Putamen (tissue), 1 donor: Measurements from ENCODE around the gene NTSR1.

Source experiments
- DNase-seq: peaks from one replicate; pipeline ENCODE4 v3.0.0-alpha.2; 2016; ENCODE audit warnings: low spot score

The NTSR1 gene

GRCh38 chr20:62740286-62741141, 31.9 kb downstream of the NTSR1 start:
- no peak for DNase-seq

- no peak for DNase-seq
Observed at GRCh38 chr20:62741191-62741691, 32.6 kb downstream of the NTSR1 start.

- no peak for DNase-seq
Observed at GRCh38 chr20:62741701-62742491, 33.3 kb downstream of the NTSR1 start.

- no peak for DNase-seq
Observed at GRCh38 chr20:62742550-62742949, 33.9 kb downstream of the NTSR1 start.

GRCh38 chr20:62742979-62743776, 34.5 kb downstream of the NTSR1 start:
- DNase-seq, result no peak

GRCh38 chr20:62743777-62744317, 35.2 kb downstream of the NTSR1 start:
- DNase-seq, result no peak

- DNase-seq, result no peak
Observed at GRCh38 chr20:62744741-62745191, 36.1 kb downstream of the NTSR1 start.

GRCh38 chr20:62745279-62745951, 36.8 kb downstream of the NTSR1 start:
- no peak for DNase-seq

GRCh38 chr20:62745952-62746288, 37.3 kb downstream of the NTSR1 start:
- no peak for DNase-seq

- DNase-seq, result no peak
Observed at GRCh38 chr20:62748311-62748710, 39.7 kb downstream of the NTSR1 start.

- no peak for DNase-seq
Observed at GRCh38 chr20:62749851-62750445, 41.3 kb downstream of the NTSR1 start.

GRCh38 chr20:62751551-62752150, 43.0 kb downstream of the NTSR1 start:
- DNase-seq, result no peak

- DNase-seq, result no peak
Observed at GRCh38 chr20:62752181-62752670, 43.6 kb downstream of the NTSR1 start.

- DNase-seq, result no peak
Observed at GRCh38 chr20:62752671-62753501, 44.2 kb downstream of the NTSR1 start.

GRCh38 chr20:62753626-62754025, 45.0 kb downstream of the NTSR1 start:
- DNase-seq, result no peak

- no peak for DNase-seq
Observed at GRCh38 chr20:62754122-62754990, 45.7 kb downstream of the NTSR1 start.

- DNase-seq, result no peak
Observed at GRCh38 chr20:62754991-62755356, 46.3 kb downstream of the NTSR1 start.
